ENCODE results near the gene SMIM44.
"Not testable (repeated sequence)": the region's sequence is repeated elsewhere in the genome, so short reads cannot be mapped to it uniquely, and the experiment has no call there.

SMIM44 gene

GRCh38 chr19:3483226-3483628, at the start of gene SMIM44:
TSS of gene SMIM44 (minus strand) at chr19:3483441. CDS start at chr19:3483403, 38 bp downstream.
- no peak for DNase-seq

GRCh38 chr19:3533033-3533432, 49.8 kb upstream of the SMIM44 start:
- no peak for DNase-seq

GRCh38 chr19:3532154-3532786, 49.0 kb upstream of the SMIM44 start:
- no peak for DNase-seq

- DNase-seq, result no peak
Measured at GRCh38 chr19:3531716-3532115, 48.5 kb upstream of the SMIM44 start.

- DNase-seq, result no peak
Measured at GRCh38 chr19:3530389-3530788, 47.1 kb upstream of the SMIM44 start.

- not testable (repeated sequence) for DNase-seq
Measured at GRCh38 chr19:3529299-3529698, 46.1 kb upstream of the SMIM44 start.

GRCh38 chr19:3528539-3529211, 45.4 kb upstream of the SMIM44 start:
- no peak for DNase-seq

- DNase-seq, result no peak
Measured at GRCh38 chr19:3528080-3528479, 44.8 kb upstream of the SMIM44 start.

- no peak for DNase-seq
Measured at GRCh38 chr19:3527238-3527910, 44.1 kb upstream of the SMIM44 start.

GRCh38 chr19:3526507-3527237, 43.4 kb upstream of the SMIM44 start:
- DNase-seq, result no peak

GRCh38 chr19:3524904-3525451, 41.7 kb upstream of the SMIM44 start:
- DNase-seq, result no peak

- DNase-seq, result no peak
Measured at GRCh38 chr19:3524078-3524842, 41.0 kb upstream of the SMIM44 start.

- no peak for DNase-seq
Measured at GRCh38 chr19:3523361-3524077, 40.3 kb upstream of the SMIM44 start.

GRCh38 chr19:3522421-3523360, 39.5 kb upstream of the SMIM44 start:
- no peak for DNase-seq

- DNase-seq, result no peak
Measured at GRCh38 chr19:3521104-3521445, 37.8 kb upstream of the SMIM44 start.

GRCh38 chr19:3520166-3521103, 37.2 kb upstream of the SMIM44 start:
- no peak for DNase-seq

- DNase-seq, result no peak
Measured at GRCh38 chr19:3519126-3519525, 35.9 kb upstream of the SMIM44 start.

GRCh38 chr19:3518659-3519058, 35.4 kb upstream of the SMIM44 start:
- DNase-seq, result no peak

- no peak for DNase-seq
Measured at GRCh38 chr19:3518255-3518654, 35.0 kb upstream of the SMIM44 start.

All from activated CD4-positive, alpha-beta T cell treated with anti-CD3 and anti-CD28 coated beads, Interleukin-2, amount 50 U/mL, for 16 hours (primary cell).